ENCODE measurements around the gene AFG1L.

DNA sequence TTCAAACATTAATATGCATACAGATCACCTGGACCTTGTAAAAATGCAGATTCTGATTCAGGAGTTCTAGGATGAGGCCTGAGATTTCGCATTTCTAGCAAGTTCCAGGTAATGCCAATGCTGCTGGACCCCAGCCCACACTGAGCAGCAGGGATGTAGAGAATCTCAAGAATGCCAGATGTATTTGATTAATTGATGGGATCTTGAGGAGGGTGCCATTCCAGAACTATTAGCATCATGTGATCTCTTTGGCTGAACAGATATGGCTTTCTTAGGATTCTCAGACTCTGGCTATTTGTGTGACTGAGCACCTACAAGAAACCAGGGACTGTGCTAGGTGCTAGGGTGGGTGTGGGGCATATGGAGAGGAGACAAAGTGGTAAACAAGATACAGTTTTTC lies 17.6 kb upstream of the AFG1L start:
- no peak for TF ChIP-seq ZNF274 (IDR thresholded peaks at IDR 0.05; ENCODE audit: low read depth, low read length)
- TF ChIP-seq SUZ12 (IDR thresholded peaks at IDR 0.05; ENCODE audit: extremely low read depth, insufficient read depth, insufficient read length) = no peak
